Panc1 (cell line): ENCODE results near the gene FAM53B. TPM values are rescaled to one million over a fixed set of nuclear protein-coding genes. Genes with fewer than 3 reads are reported as not detected.

Experiments used
- ATAC-seq: fragments of 200-7000 bp; cut with Tn5 transposase; 2 replicates; pipeline ENCODE4 v1.9.1; 2020; ENCODE audit warnings: mild to moderate bottlenecking, moderate library complexity
- BruUV-seq: library from RNA; stranded (reverse); fragments of 400-500 nt; replicated peaks from 2 replicates; lab custom pipeline; 2021; lab: Mats Ljungman, UMichigan
- CTCF ChIA-PET: fragments of 300-600 bp; sonication (Branson Sonifier 250); formaldehyde crosslinking; loops from one replicate; lab custom pipeline; 2022; ENCODE audit warnings: antibody characterized with exemption; lab: Charles Lee
- POLR2A ChIA-PET: fragments of 300-600 bp; sonication (Branson Sonifier 250); formaldehyde crosslinking; loops from one replicate; lab custom pipeline; 2022; ENCODE audit warnings: antibody characterized with exemption; lab: Charles Lee
- DNase-seq: peaks from one replicate; pipeline ENCODE4 v3.0.0-alpha.2; 2010; ENCODE audit warnings: low read depth, low spot score
- H3K27ac ChIP-seq: 2 replicates; pipeline ENCODE4 v1.5.1; 2011; ENCODE audit warnings: mild to moderate bottlenecking, low read length, inconsistent platforms
- H3K27me3 ChIP-seq: fragments of 200-500 bp; sonication (Bioruptor generic); 2 replicates; pipeline ENCODE4 v1.6.0; 2014; ENCODE audit warnings: low read length, inconsistent platforms; ENCODE audit not compliant: control insufficient read depth, insufficient read depth
- H3K36me3 ChIP-seq: fragments of 200-500 bp; sonication (Bioruptor generic); 2 replicates; pipeline ENCODE4 v1.5.1; 2014; ENCODE audit warnings: inconsistent platforms, mild to moderate bottlenecking, low read length, moderate library complexity; ENCODE audit not compliant: control insufficient read depth, insufficient read depth
- H3K4me1 ChIP-seq: 2 replicates; pipeline ENCODE4 v1.5.1; 2011; ENCODE audit warnings: inconsistent platforms, mild to moderate bottlenecking, low read length, moderate library complexity; ENCODE audit not compliant: control insufficient read depth, insufficient read depth
- H3K4me3 ChIP-seq, 2 experiments: 2 replicates each; pipeline ENCODE4 v1.5.1; 2011 to 2012; ENCODE audit warnings: low read depth in 2 of 2, low read length in 2 of 2, mild to moderate bottlenecking in 2 of 2, inconsistent platforms in 1 of 2, moderate library complexity in 1 of 2
- H3K9me3 ChIP-seq: fragments of 200-500 bp; sonication (Bioruptor generic); 2 replicates; pipeline ENCODE4 v1.5.1; 2014; ENCODE audit warnings: low read depth, mild to moderate bottlenecking, inconsistent platforms, low read length, moderate library complexity; ENCODE audit not compliant: control insufficient read depth, insufficient read depth
- CTCF ChIP-seq: fragments of 450-650 bp; IDR thresholded peaks from 2 replicates; pipeline ENCODE4 v1.5.1; 2017; ENCODE audit warnings: mild to moderate bottlenecking
- POLR2AphosphoS5 ChIP-seq: IDR thresholded peaks from 2 replicates; pipeline ENCODE4 v1.6.1; 2012; ENCODE audit warnings: mild to moderate bottlenecking, low read depth, low read length, moderate library complexity
- REST ChIP-seq, 2 experiments: IDR thresholded peaks; 2 replicates each; pipeline ENCODE4 v1.6.1; 2011 to 2012; ENCODE audit warnings: low read depth in 2 of 2, control low read depth in 1 of 2, low read length in 1 of 2, mild to moderate bottlenecking in 1 of 2, moderate library complexity in 1 of 2; ENCODE audit not compliant: insufficient read depth in 1 of 2
- SIN3A ChIP-seq: IDR thresholded peaks from 2 replicates; pipeline ENCODE4 v1.6.1; 2012; ENCODE audit warnings: low read depth, mild to moderate bottlenecking, low read length, moderate library complexity, borderline replicate concordance; ENCODE audit not compliant: insufficient read depth
- TCF7L2 ChIP-seq: IDR thresholded peaks from 2 replicates; pipeline ENCODE4 v1.6.1; 2011; ENCODE audit warnings: mild to moderate bottlenecking, low read depth, low read length, inconsistent platforms
- in situ Hi-C: cut with HindIII; loops from 2 replicates; pipeline ENCODE4 v1.10.0; 2016; ENCODE audit warnings: low sequenced_read_pairs, low pct_unique_long_range_greater_than_20kb
- intact Hi-C: fragments of 100-400 bp; cut with micrococcal nuclease; formaldehyde crosslinking; loops from one replicate; pipeline ENCODE4 v1.10.0; 2022; ENCODE audit not compliant: unreplicated experiment
- total RNA-seq: library from RNA; stranded (reverse); gene quantifications from one replicate; pipeline ENCODE4 v1.2.1, GENCODE V29; 2021; ENCODE audit not compliant: unreplicated experiment

The FAM53B gene
- total RNA-seq, 1 experiment from 2014 or later, result 42.5 TPM

GRCh38 chr10:124671486-124672075 lies 72.6 kb downstream of the FAM53B start:
- BruUV-seq, result no TSS peak
- in situ Hi-C loops (no loop called here), intact Hi-C loops (no loop called here)
- Histone ChIP-seq H3K4me1 (no peaks in the 10 kb centered on the region), H3K9me3 (no peaks in the 10 kb centered on the region), H3K27ac (no peak overlapping the region), H3K36me3 (no peaks in the 10 kb centered on the region; the same call in 1 of the 2 replicates), H3K4me3 (no peak overlapping the region), H3K27me3 (no peaks in the 10 kb centered on the region)
- ChIA-PET POLR2A (no interaction called here), CTCF (no interaction called here)
- DNase-seq, result no peak
- ATAC-seq, result no peak
- TF ChIP-seq SIN3A (no peak), POLR2AphosphoS5 (no peak), CTCF (no peak), REST (IDR thresholded peaks at IDR 0.05; ENCODE audit: insufficient read depth in 1 of 2, low read depth in 2 of 2, low read length in 1 of 2) (no peak), TCF7L2 (no peak)

- TF ChIP-seq TCF7L2 (no peak), SIN3A (no peak), POLR2AphosphoS5 (no peak), CTCF (no peak), REST (IDR thresholded peaks at IDR 0.05; ENCODE audit: insufficient read depth in 1 of 2, low read depth in 2 of 2, low read length in 1 of 2) (no peak)
- DNase-seq (no peak), ATAC-seq (no peak)
- Histone ChIP-seq H3K36me3 (no peaks in the 10 kb centered on the region; the same call in 1 of the 2 replicates), H3K4me1 (no peaks in the 10 kb centered on the region), H3K27me3 (no peaks in the 10 kb centered on the region), H3K27ac (no peak overlapping the region), H3K4me3 (no peak overlapping the region), H3K9me3 (no peaks in the 10 kb centered on the region)
- TSS peak; percentile 33 for BruUV-seq
- intact Hi-C loops (no loop called here), in situ Hi-C loops (no loop called here)
- ChIA-PET CTCF (no interaction called here), POLR2A (interaction anchor here (0.5 kb wide), 1 partner anchor 186 kb away, joined by 6 read pairs; no protein-coding TSS in a partner anchor)
Measured at GRCh38 chr10:124670849-124671248, 73.3 kb downstream of the FAM53B start.
